MCF 10A (cell line): Measurements from ENCODE around the gene PIBF1. TPM values are rescaled to one million over a fixed set of nuclear protein-coding genes. Genes with fewer than 3 reads are reported as not detected.

ENCODE experiments used
- BruUV-seq: library from RNA; stranded (reverse); fragments of 400-500 nt; replicated peaks from 2 replicates; lab custom pipeline; 2021; lab: Mats Ljungman, UMichigan
- CTCF ChIA-PET: fragments of 300-600 bp; sonication (Branson Sonifier 250); formaldehyde crosslinking; extraction: SDS; loops from one replicate; lab custom pipeline; 2021; ENCODE audit warnings: antibody characterized with exemption, inconsistent platforms; lab: Yijun Ruan, JAX
- POLR2A ChIA-PET: fragments of 300-600, 350-650 bp; sonication (Branson Sonifier 250); formaldehyde crosslinking; extraction: SDS; loops from one replicate; lab custom pipeline; 2020; ENCODE audit warnings: antibody characterized with exemption, inconsistent platforms; lab: Yijun Ruan, JAX
- DNase-seq: peaks from one replicate; pipeline ENCODE4 v3.0.0-alpha.2; 2018; ENCODE audit not compliant: unreplicated experiment
- H3K27ac Mint-ChIP-seq: one replicate; pipeline ENCODE4 v1.8.0; 2022; ENCODE audit warnings: mild to moderate bottlenecking, low read depth, mixed read lengths; ENCODE audit not compliant: unreplicated experiment
- H3K27me3 Mint-ChIP-seq: one replicate; pipeline ENCODE4 v1.8.0; 2022; ENCODE audit warnings: mixed read lengths; ENCODE audit not compliant: insufficient read depth, unreplicated experiment
- H3K36me3 Mint-ChIP-seq: one replicate; pipeline ENCODE4 v1.8.0; 2022; ENCODE audit warnings: mild to moderate bottlenecking, moderate library complexity, mixed read lengths; ENCODE audit not compliant: insufficient read depth, unreplicated experiment
- H3K4me1 Mint-ChIP-seq: one replicate; pipeline ENCODE4 v1.8.0; 2022; ENCODE audit warnings: mixed read lengths; ENCODE audit not compliant: insufficient read depth, unreplicated experiment
- H3K4me3 Mint-ChIP-seq: one replicate; pipeline ENCODE4 v1.8.0; 2022; ENCODE audit warnings: mild to moderate bottlenecking, moderate library complexity, mixed read lengths; ENCODE audit not compliant: unreplicated experiment
- H3K9me3 Mint-ChIP-seq: one replicate; pipeline ENCODE4 v1.8.0; 2022; ENCODE audit warnings: mixed read lengths; ENCODE audit not compliant: unreplicated experiment
- CTCF ChIP-seq: fragments of 200-600 bp; IDR thresholded peaks from one replicate; pipeline ENCODE4 v1.8.0; 2022; ENCODE audit warnings: antibody characterized with exemption, mild to moderate bottlenecking; ENCODE audit not compliant: unreplicated experiment
- intact Hi-C: fragments of 100-400 bp; cut with micrococcal nuclease; formaldehyde crosslinking; loops from 2 replicates; pipeline ENCODE4 v1.14.1; 2022
- total RNA-seq: library from RNA; stranded (reverse); gene quantifications from 2 replicates; pipeline ENCODE4 v1.2.3, GENCODE V29; 2022

The PIBF1 gene
- total RNA-seq, 1 experiment from 2014 or later, result 30.4 TPM

- H3K4me3 Mint-ChIP-seq, result no peak overlapping the region
- TF ChIP-seq CTCF, result no peak
- H3K9me3 Mint-ChIP-seq, result no peaks in the 10 kb centered on the region
- no TSS peak for BruUV-seq
- POLR2A ChIA-PET, result interaction anchor here (0.6 to 1.9 kb wide), 5 partner anchors 22 to 539 kb away, joined by 3 to 5 read pairs (median 3); partner anchors contain the start of gene KLF5
- H3K4me1 Mint-ChIP-seq, result no peaks in the 10 kb centered on the region
- intact Hi-C loops, result no loop called here
- no peaks in the 10 kb centered on the region for H3K27me3 Mint-ChIP-seq
- no peak overlapping the region for H3K27ac Mint-ChIP-seq
- H3K36me3 Mint-ChIP-seq, result no peaks in the 10 kb centered on the region
- CTCF ChIA-PET, result interaction anchor here (0.6 kb wide), 1 partner anchor 10 kb away, joined by 3 read pairs; no protein-coding TSS in a partner anchor
- DNase-seq, result no peak
These were observed 178.6 kb downstream of the PIBF1 start for GRCh38 chr13:72960541-72960940.

- POLR2A ChIA-PET, result interaction anchor here (0.7 kb wide), 1 partner anchor 8 kb away, joined by 4 read pairs; no protein-coding TSS in a partner anchor
- TF ChIP-seq CTCF, result no peak
- CTCF ChIA-PET, result interaction anchor here (1.0 kb wide), 1 partner anchor 11 kb away, joined by 3 read pairs; no protein-coding TSS in a partner anchor
- no peaks in the 10 kb centered on the region for H3K9me3 Mint-ChIP-seq
- intact Hi-C loops, result no loop called here
- DNase-seq, result no peak
- H3K4me3 Mint-ChIP-seq, result no peak overlapping the region
- H3K4me1 Mint-ChIP-seq, result no peaks in the 10 kb centered on the region
- no peaks in the 10 kb centered on the region for H3K27me3 Mint-ChIP-seq
- no peaks in the 10 kb centered on the region for H3K36me3 Mint-ChIP-seq
- BruUV-seq, result no TSS peak
- H3K27ac Mint-ChIP-seq, result no peak overlapping the region
These were observed 181.8 kb downstream of the PIBF1 start for GRCh38 chr13:72963762-72964161.

- no peak for DNase-seq
- CTCF ChIA-PET, result no interaction called here
- POLR2A ChIA-PET, result interaction anchor here (1.0 to 1.9 kb wide), 3 partner anchors 12 to 90 kb away, joined by 4 to 5 read pairs (median 4); no protein-coding TSS in a partner anchor
These were observed 188.5 kb downstream of the PIBF1 start for GRCh38 chr13:72970301-72970880.

More at GRCh38 chr13:72970301-72970880, 188.5 kb downstream of the PIBF1 start:
- BruUV-seq, result no TSS peak
- Mint-ChIP-seq H3K27me3 (no peaks in the 10 kb centered on the region), H3K27ac (peak overlapping the region; percentile 51), H3K4me3 (no peak overlapping the region), H3K36me3 (peaks cover 7% of the 10 kb centered on the region), H3K9me3 (no peaks in the 10 kb centered on the region), H3K4me1 (no peaks in the 10 kb centered on the region)
- intact Hi-C loops, result no loop called here
- no peak for TF ChIP-seq CTCF
